Bronchial epithelial cell (primary cell): Measurements from ENCODE around the gene GALNT13. TPM values are rescaled to one million over a fixed set of nuclear protein-coding genes. Genes with fewer than 3 reads are reported as not detected.

ENCODE experiments used
- DNase-seq: peaks from one replicate; pipeline ENCODE4 v3.0.0-alpha.2; 2010; ENCODE audit warnings: low read depth
- FAIRE-seq: peaks from 2 replicates; lab custom pipeline; 2011; peaks lifted over from hg19 to GRCh38; lab: Jason Lieb, UNC
- H3K27me3 ChIP-seq: 2 replicates; pipeline ENCODE4 v1.5.1; 2011; ENCODE audit warnings: low read length; ENCODE audit not compliant: control insufficient read depth, insufficient read depth
- H3K36me3 ChIP-seq: 2 replicates; pipeline ENCODE4 v1.5.1; 2011; ENCODE audit warnings: low read length; ENCODE audit not compliant: control insufficient read depth, insufficient read depth
- H3K4me3 ChIP-seq: 2 replicates; pipeline ENCODE4 v1.5.1; 2011; ENCODE audit warnings: mild to moderate bottlenecking, low read depth, low read length, control low read depth
- CTCF ChIP-seq: IDR thresholded peaks from 2 replicates; pipeline ENCODE4 v1.5.1; 2011; ENCODE audit warnings: mild to moderate bottlenecking, moderate library complexity, low read length, control low read depth, inconsistent platforms; ENCODE audit not compliant: insufficient read depth, severe bottlenecking
- total RNA-seq: library from RNA; depleted of rRNA; stranded (reverse); fragments of >200 nt; gene quantifications from 2 replicates; pipeline ENCODE4 v1.2.1, GENCODE V29; 2014

Gene GALNT13
- total RNA-seq, 1 donor from 2014 or later, result 1.3 TPM

- Histone ChIP-seq H3K36me3 (no peaks in the 10 kb centered on the region), H3K27me3 (no peaks in the 10 kb centered on the region), H3K4me3 (no peak overlapping the region)
- TF ChIP-seq CTCF, result no peak
- FAIRE-seq (no peak), DNase-seq (no peak)
Observed at GRCh38 chr2:154259030-154259429, 387.3 kb downstream of the GALNT13 start.

DNA sequence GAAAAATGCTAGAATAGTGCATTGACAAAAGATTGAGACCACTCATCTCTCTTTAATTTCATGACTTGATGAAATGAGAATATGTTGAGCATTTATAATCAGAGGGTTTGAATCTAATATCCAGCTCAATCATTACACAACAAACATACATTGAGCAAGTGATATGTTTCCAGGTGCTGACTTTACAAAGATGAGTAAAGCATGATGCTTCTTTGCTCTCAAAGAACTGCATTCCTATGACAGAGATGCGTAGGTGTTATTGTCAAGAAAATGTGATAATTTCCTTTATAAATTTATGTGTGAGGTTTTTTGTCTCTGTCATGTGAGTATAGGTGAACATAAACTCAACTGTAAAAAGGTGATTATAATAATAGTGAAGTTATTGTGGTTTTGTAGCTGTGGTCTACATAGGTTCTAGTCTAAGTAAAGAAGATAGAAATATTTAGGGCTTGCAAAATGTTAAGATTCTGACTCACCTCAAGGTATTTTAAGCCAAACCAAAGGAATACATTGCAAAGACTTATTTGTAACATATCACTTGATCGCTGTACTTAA lies 389.8 kb downstream of the GALNT13 start:
- no peak for TF ChIP-seq CTCF
- Histone ChIP-seq H3K27me3 (no peaks in the 10 kb centered on the region), H3K4me3 (no peak overlapping the region), H3K36me3 (no peaks in the 10 kb centered on the region)
- DNase-seq, result peak; percentile 87
- FAIRE-seq, result no peak

DNA sequence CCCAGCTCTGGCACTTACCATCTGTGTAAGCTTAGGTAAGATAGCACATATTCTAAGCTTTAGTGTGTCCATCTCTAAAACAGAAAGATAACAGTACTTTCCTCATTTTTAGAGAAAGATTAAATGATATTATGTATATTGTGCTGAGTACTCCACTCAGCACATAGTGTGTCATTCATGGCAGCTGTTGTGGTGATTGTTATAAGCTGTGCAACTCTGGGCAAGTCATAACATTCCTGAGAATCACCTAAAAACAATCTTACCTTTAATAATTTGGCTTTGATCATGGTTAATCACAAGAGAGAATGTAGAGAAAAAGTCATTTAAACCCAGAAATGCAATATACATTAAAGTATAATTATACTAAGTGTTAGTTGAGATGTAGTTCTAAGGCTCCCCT lies 391.5 kb downstream of the GALNT13 start:
- Histone ChIP-seq H3K27me3 (no peaks in the 10 kb centered on the region), H3K4me3 (no peak overlapping the region), H3K36me3 (no peaks in the 10 kb centered on the region)
- no peak for TF ChIP-seq CTCF
- FAIRE-seq (no peak), DNase-seq (peak; percentile 71)

GRCh38 chr2:154264024-154264423 lies 392.3 kb downstream of the GALNT13 start:
- peak; percentile 94 for DNase-seq
- no peak overlapping the region for H3K4me3 ChIP-seq
- TF ChIP-seq CTCF, result no peak

GRCh38 chr2:154267983-154268382 lies 396.3 kb downstream of the GALNT13 start:
- Histone ChIP-seq H3K4me3 (no peak overlapping the region), H3K27me3 (no peaks in the 10 kb centered on the region), H3K36me3 (no peaks in the 10 kb centered on the region)
- TF ChIP-seq CTCF, result no peak
- DNase-seq (no peak), FAIRE-seq (no peak)

More at GRCh38 chr2:154264024-154264423, 392.3 kb downstream of the GALNT13 start:
- Histone ChIP-seq H3K36me3 (no peaks in the 10 kb centered on the region), H3K27me3 (no peaks in the 10 kb centered on the region)
- FAIRE-seq, result peak; percentile 66

GRCh38 chr2:154280543-154280942 lies 408.8 kb downstream of the GALNT13 start:
- Histone ChIP-seq H3K36me3 (no peaks in the 10 kb centered on the region), H3K27me3 (no peaks in the 10 kb centered on the region), H3K4me3 (no peak overlapping the region)
- FAIRE-seq, result no peak
- TF ChIP-seq CTCF, result no peak
- DNase-seq, result no peak
